GM19099 (cell line): Measurements from ENCODE around the gene PPP1R7.

Experiments used
- POLR2A ChIP-seq: IDR thresholded peaks from 3 replicates; pipeline ENCODE4 v1.6.1; 2011; ENCODE audit warnings: low read depth; ENCODE audit not compliant: insufficient read length; ENCODE audit errors: extremely low read depth

PPP1R7 gene

GRCh38 chr2:241188361-241189092, 38.3 kb downstream of the PPP1R7 start, which contains the start of gene ANO7:
TSS of gene ANO7 (plus strand) at chr2:241188677. CDS start at chr2:241190064, 1,387 bp downstream.
- no peak for TF ChIP-seq POLR2A

GRCh38 chr2:241189093-241189855, 39.0 kb downstream of the PPP1R7 start:
- TF ChIP-seq POLR2A = no peak

GRCh38 chr2:241189856-241190201, 39.6 kb downstream of the PPP1R7 start:
- no peak for TF ChIP-seq POLR2A

DNA sequence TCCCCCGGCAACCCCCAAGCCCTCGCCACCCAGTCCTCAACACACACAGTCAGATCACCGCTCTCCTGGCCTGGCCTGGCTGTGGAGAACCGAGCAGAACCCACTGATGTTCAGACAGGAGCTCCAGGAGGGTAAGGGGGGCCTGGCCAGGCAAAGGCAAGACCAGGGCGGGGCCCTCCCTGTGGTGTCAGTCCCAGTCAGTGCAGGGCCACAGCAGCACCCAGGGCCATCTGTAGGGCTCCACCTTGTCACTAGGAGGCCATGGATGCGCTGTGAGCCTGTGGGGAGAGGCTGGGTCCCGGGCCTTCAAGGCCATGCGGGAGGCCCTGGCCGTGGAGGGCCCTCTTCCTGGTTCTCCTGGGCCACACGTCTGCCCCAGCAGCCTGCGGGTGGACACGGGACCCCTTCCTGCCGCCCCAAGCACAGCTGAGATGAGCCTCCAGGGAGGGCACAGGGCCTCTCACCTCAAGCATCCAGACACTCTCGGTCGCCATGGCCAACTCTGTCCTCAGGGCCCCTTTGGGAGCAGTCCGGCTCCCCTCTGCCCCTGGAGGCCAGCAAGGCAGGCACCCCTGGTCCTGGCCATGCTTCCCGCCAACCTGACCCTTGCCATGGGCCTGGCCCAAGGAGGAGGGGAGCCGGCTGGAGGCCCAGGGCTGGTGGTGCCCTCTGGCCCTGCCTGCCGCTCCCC, 40.2 kb downstream of the PPP1R7 start:
- no peak for TF ChIP-seq POLR2A

GRCh38 chr2:241191081-241191480, 40.8 kb downstream of the PPP1R7 start:
- TF ChIP-seq POLR2A = no peak

- no peak for TF ChIP-seq POLR2A
Observed at GRCh38 chr2:241193271-241193670, 43.0 kb downstream of the PPP1R7 start.

- no peak for TF ChIP-seq POLR2A
Observed at GRCh38 chr2:241194811-241195210, 44.5 kb downstream of the PPP1R7 start.

- no peak for TF ChIP-seq POLR2A
Observed at GRCh38 chr2:241195506-241196130, 45.4 kb downstream of the PPP1R7 start.

DNA sequence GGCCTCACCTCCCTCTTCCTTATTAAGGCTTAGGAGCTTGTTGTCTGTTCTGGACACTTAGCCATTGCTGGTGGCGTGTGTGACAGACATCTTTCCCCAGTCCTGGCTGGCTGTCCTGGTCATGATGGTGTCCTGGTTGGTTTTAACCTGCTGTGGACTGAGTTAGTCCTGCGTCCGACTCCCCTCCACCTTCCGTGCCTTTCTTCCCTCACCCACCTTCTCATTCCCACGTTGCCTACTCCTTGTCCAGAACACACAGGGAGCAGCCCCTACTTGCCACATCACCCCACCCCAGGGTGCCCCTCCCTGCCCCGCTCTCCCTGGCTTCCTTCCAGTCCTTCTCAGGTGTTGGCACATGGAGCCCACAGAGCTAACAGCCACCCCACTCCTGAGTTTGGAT, 47.7 kb downstream of the PPP1R7 start:
- no peak for TF ChIP-seq POLR2A

DNA sequence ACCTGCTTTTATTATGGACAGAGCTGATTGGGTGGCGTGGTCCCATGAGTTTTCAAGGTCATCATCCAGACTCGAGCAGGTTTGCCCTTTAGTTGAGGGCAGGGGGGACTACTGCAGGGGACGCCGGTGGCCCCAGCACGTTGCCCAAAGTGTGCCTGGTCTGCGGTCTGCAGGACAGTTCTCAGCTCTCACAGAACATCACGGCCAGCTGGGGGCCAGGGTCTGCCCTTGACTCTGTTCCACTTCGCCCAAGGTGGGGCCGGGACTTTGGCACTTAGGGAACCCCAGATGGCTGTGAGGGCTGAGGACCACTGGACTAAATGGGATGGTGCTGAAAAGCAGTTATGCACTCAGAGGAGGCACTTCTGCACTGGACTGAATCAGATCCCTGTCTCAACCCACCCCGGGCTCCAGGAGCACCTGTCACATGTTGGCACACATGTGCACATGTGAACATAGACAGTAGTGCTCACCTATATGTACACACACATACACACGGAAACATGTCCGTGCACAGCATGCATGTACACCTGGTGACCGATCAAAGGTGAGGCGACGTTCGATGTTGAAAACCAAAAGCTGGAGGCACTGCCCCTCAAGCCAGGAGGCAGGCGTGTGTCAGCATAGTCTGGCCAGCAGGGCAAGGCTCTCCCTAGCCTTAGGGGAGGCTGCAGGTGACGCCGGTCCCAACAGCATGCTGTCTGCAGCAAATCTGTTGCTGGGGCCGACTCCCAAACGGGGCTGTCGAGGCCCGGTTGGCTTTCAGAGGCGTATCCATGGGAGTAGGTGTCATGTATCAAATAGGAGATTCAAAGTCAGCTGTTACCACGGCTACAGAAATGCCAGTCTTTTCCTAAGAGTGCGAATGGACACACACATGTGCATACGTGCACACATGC, 48.4 kb downstream of the PPP1R7 start:
- TF ChIP-seq POLR2A = no peak

GRCh38 chr2:241199286-241199685, 49.0 kb downstream of the PPP1R7 start:
- TF ChIP-seq POLR2A = no peak

GRCh38 chr2:241199897-241200821, 49.9 kb downstream of the PPP1R7 start:
- no peak for TF ChIP-seq POLR2A

GRCh38 chr2:241200822-241201395, 50.6 kb downstream of the PPP1R7 start:
- no peak for TF ChIP-seq POLR2A
